Left kidney (tissue), 2 donors: ENCODE measurements around the gene SLC17A5. TPM values are rescaled to one million over a fixed set of nuclear protein-coding genes. Genes with fewer than 3 reads are reported as not detected.
"Not testable (repeated sequence)": the region's sequence is repeated elsewhere in the genome, so short reads cannot be mapped to it uniquely, and the experiment has no call there.

Experiments used
- DNase-seq: peaks from one replicate; pipeline ENCODE4 v3.0.0-alpha.2; 2013
- polyA plus RNA-seq: library from polyadenylated mRNA; unstranded; fragments of 120-200 nt; gene quantifications from one replicate; pipeline ENCODE4 v1.2.1, GENCODE V29; 2013; ENCODE audit not compliant: insufficient read length

SLC17A5 gene
- polyA plus RNA-seq, 1 donor: 23.2 TPM

DNA sequence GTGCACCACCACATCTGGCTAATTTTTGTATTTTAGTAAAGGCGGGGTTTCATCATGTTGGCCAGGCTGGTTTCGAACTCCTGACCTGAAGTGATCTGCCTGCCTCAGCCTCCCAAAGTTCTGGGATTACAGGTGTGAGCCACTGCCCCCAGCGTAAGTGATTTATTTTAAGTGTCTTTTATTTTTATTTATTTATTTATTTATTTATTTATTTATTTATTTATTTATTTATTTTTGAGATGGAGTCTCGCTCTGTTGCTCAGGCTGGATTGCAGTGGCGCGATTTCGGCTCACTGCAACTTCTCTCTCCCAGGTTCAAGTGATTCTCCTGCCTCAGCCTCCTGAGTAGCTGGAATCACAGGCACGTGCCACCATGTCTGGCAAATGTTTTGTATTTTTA lies 30.3 kb downstream of the SLC17A5 start:
- DNase-seq: not testable (repeated sequence)

DNA sequence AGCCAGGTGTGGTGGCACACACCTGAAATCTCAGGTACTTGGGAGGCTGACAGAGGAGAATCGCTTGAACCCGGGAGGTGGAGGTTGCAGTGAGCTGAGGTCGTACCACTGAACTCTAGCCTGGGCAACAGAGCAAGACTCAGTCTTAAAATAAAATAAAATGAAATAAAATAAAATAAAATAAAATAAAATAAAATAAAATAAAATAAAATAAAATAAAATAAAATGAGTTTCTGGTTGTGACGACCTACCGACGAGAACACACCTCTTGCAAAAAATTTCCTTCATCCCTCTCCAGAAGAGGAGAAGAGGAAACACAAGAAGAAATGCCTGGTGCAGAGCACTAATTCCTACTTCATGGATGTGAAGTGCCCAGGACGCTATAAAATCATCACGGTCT lies 35.7 kb downstream of the SLC17A5 start:
- DNase-seq: not testable (repeated sequence)

DNA sequence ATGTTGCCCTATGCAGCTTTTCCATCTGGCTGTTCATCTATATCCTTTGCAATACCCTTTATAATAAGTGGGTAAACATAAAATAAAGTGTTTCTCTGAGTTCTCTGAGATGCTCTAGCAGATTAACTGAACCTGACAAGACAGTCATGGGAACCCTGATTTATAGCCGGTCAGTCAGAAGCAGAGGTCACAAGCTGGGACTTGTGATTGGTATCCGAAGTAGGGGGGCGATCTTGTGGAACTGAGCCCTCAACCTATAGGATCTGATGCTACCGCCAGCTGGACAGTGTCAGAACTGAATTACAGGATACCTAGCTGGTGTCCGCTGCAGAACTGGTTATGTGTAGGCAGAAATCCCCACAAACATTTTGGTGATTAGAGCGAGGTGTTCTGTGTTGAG lies 39.0 kb downstream of the SLC17A5 start:
- DNase-seq: no peak

DNA sequence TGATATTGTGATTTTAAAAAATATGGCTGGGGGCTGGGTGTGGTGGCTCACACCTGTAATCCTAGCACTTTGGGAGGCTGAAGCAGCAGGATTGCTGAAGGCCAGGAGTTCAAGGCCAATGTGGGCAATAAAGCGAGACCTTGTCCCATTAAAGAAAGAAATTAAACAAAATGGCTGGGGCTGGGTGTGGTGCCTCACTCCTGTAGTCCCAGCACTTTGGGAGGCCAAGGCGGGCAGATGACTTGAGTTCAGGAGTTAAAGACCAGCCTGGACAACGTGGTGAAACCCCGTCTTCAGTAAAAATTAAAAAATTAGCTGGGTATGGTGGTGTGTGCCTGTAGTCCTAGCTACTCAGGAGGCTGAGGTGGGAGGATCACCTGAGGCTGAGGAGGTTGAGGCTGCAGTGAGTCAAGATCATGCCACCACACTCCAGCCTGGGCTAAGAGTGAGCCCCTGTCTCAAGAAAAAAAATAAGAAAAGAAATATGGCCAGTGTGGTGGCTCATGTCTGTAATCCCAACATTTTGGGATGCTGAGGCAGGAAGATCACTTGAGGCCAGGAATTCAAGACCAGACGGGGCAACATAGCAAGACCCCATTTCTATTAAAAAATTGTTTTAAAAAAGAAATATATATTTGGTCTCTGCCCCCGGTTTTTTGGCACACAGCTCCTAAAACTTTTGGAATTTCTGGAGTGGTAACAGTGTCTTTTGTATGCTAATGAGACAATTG lies 39.8 kb downstream of the SLC17A5 start:
- DNase-seq: no peak

DNA sequence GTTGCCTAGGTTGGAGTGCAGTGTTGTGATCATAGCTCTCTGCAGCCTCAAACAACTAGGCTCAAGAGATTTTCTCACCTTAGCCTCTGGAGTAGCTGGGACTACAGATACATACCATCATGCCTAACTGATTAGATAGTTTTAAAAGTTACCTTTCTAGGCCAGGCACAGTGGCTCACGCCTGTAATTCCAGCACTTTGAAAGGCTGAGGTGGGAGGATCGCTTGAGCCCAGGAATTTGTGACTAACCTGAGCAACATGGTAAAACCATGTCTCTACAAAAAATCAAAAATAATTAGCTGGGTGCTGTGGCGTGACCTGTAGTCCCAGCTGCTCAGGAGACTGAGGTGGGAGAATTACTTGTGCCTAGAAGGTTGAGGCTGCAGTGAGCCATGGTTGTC lies 41.2 kb downstream of the SLC17A5 start:
- DNase-seq: no peak

DNA sequence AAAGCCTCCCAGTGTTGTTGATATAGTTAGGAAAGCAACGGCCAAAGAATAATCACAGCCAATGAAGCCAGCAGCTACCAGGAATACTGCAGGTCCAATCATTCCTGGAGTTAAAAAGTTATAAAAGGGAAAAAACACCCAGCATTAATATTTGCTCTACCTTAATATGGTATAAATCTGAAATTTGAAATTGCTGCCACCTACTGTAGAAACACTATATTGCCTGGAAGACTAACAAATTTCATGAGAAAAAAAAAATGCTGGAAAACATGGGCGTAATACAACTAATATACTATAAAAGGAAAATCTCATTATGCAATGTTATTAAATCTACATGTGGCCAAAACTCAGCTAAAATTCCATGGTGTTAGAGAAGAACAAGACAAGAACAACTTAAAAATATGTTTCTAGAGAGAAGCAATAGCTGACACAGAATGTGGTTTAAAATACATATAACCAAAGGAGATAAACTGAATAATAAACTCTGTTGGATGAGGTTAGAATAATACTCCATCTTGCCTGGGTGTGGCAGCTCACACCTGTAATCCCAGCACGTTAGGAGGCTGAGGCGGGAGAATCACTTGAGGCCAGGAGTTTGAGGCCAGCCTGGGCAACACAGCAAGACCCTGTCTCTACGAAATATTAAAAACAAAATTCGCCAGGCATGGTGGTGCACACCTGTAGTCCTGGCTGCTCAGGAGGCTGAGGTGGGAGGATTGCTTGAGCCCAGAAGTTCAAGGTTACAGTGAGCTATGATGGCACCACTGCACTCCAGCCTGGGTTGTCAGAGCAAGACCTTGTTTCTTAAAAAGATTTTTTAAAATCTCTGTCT lies 43.1 kb downstream of the SLC17A5 start:
- peak; percentile 51 for DNase-seq

DNA sequence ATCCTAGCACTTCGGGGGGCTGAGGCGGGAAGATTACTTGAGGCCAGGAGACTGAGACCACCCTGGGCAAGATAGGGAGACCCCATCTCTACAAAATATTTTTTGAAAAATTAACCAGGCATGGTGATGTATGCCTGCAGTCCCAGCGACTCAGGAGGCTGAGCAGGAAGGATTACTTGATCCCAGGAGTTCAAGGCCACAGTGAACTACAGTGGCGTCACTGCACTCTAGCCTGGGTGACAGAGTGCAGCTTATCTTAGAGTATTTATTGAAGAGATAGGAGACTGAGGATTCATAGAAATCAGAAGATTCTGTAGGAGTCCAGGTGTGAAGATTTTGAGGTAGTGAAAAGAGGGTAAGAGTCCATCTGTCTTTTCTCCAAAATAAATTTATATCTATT lies 45.0 kb downstream of the SLC17A5 start:
- no peak for DNase-seq

DNA sequence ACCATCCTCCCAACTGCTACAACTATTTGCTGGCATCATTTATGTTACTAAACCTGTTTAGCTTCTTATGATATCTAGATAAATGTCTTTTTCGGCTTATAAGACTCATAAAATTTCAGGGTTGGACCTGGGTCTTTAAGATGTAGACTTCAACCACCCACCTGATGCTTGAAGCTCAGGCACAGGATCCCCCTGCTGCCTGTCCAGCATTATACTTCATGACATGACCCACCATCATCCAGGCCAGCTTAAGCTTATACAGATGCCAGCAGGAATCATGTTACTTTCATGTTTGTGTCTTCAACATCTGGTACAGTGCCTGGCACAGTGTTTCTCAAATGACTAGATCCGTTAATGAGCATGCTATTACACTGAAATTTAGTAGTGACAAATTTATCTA lies 47.4 kb downstream of the SLC17A5 start:
- no peak for DNase-seq

DNA sequence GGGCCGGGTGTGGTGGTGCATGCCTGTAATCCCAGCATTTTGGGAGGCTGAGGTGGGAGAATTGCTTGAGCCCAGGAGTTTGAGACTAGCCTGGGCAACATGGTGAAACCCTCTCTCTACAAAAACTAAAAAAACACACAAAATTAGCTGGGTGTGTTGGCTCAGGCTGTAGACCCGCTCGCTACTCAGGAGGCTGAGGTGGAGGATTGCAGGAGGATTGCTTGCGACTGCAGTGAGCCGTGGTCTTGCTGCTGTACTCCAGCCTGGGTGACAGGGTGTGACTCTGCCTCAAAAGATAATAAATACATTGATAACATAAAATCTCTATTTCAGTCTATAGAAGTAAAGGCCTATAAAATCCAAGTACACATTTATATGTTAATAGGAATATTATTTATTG lies 49.3 kb downstream of the SLC17A5 start:
- no peak for DNase-seq

DNA sequence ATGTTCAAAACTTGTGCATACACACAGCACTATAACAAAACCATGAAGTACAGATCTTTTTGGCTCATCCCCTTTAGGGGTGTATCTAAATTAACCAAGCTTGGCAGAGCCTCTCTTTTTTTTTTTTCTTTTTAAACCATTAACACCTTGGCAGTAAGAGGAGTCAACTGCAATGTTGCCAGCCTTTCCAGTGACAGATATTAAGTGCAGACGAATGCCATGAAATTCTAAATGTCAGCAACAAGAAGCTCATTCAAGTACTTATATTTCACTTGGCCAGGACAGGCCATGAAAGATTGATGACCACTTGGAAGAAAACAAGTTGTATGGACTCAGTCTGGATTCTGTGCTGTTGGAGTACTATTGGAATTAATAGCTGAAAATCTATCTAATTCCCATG lies 49.8 kb downstream of the SLC17A5 start:
- no peak for DNase-seq

DNA sequence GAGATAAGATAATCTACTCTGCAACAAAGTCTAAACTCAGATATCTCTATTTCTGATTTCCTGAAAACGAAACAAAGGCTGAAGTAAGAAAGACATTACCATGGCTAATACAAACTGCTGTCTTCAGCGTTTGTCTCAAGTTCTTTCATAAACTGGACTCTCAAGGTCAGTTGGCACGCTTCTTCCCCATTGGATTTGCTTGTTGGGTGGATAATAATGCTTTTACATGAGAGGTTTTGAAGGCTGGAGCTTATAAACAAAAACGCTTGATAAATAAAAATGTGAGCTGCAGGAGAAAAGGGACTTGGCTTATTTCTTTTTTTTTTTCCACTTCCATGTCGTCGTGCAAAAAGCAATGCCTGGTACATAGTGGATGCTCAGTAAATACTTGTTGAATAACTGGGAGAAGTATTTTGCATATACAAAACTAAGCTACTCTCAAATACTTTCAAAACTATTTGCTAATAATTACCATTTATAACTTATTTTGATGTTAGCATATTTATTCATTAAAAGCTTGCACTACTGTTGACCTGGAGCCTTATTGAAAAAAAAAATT lies 67.3 kb downstream of the SLC17A5 start:
- DNase-seq: no peak

DNA sequence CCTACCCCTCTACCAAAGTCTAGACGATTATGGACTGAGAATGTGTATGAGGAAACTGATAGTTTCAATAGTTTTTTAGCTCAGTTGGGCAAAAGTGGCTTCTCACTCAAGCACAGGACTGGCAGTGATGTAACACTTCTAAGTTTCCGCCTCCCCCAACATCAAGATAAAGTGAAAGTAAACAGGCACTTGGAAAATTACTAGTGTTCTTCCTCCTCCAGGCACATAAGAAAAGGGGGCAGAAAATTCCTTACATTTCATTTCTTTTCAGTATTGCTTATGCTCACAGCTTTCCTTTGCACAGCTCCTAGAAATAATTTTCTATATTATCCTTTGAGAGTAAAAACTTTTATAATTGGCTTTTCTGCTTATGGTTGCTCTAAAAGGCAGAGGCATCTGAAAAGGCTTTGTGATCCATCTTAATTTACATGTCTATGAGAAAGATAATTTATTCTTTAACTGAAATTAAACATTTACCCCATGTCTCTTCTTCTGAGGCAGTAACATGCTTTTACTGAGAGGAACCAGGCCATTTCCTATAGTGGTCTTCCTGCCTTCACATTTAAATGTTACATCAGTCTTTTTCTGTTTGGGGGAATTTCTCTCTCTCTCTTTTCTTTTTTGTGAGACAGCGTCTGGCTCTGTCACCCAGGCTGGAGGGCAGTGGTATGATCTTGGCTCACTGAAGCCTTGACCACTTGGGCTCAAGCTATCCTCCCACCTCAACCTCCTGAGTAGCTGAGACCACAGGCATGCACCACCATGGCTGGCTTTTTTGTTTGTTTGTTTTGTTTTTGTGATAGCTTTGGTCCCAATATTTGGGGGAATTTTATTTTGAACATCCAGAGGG lies 68.0 kb downstream of the SLC17A5 start:
- peak; percentile 80 for DNase-seq

DNA sequence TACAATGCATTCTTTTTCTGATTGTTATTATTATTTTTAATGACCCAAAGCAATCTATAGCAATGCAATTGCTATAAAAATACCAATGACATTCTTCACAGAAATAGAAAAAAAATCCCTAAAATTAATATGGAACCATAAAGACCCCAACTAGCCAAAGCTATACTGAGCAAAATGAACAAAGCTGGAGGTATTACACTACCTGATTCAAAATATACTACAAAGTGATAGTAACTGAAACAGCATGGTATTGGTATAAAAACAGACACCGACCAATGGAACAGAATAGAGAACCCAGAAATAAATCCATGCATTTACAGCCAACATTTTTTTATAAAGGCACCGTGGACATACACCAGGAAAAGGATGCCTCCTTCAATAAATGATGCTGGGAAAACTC lies 72.5 kb downstream of the SLC17A5 start:
- DNase-seq: no peak

DNA sequence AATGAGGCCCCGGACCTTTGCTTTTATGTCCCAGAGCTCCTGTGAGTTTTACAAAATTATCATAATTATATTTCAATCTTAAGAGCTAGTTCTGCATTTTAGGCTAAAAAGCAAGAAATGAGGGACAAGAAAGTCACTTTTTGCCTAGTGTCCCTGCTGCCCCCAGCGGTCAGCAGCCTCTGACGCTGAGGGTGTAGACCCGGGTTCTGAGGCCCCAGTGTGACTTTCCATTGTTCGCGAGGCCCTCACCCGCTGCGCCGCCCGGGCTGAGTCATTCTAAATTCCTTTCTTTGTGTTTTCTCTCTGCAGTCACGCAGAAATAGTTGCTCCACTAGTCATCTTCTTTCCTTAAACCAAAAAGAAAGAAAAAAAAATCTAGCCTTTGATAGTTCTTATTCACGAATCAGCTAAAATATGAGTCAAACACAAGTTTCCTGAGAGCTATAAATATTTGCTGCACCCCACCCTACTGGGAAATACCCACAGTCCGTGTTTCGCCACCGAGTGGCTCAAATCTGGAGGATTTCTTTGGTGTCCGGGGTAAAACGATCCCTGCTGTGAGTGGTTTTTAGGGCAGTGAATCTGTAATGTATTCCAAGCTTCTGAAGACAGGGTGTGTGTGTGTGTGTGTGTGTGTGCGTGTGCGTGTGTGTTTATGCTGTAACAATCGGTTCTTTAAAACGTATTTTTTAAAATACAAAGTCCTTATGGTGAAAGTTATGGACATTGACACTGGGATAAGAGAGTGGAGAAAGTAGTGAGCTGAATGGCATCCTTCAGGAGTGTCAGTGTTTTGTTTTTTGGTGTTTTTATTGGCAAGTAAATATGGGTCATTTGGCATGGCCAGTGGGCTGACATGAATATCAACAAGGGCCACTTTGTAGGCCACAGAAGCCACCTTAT lies 73.3 kb downstream of the SLC17A5 start:
- DNase-seq: peak; percentile 66

DNA sequence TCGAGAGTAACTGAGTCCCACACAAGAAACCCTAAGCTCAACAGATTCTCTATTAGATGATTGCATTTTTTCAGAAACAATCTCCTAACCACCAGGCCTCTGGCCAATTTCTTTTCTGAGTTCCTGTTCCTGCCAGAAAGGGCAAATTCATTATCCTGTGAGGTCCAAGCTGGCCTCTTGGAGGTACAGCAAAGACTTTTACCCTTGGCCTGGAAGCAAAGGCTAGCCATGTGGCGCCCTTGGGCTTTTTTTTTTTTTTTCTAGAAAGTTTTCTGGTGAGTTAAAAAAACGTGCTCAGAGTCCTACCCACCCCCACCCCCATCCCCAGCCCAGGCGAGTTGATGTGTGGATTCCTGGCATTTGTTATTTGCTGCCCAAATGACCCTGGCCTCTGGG lies 73.9 kb downstream of the SLC17A5 start:
- no peak for DNase-seq

DNA sequence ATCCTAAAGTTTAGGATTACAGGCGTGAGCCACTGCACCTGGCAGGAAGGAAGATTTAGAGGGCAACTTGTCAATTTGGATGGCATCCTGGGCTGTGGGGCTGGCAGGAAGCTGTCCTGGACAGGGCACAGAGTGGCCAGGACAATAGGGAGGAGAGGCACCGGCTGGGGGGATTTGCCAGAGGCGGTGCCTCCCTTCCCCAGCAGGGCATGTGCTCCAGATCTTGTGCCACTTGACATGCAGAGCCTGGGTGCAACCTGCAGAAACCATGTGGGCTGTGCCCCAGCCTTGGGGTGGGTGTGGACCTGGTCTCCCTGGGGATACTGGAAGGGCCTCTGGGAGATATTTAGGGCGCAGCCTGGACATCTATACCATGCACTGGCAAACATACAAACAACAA lies 74.4 kb downstream of the SLC17A5 start:
- no peak for DNase-seq

DNA sequence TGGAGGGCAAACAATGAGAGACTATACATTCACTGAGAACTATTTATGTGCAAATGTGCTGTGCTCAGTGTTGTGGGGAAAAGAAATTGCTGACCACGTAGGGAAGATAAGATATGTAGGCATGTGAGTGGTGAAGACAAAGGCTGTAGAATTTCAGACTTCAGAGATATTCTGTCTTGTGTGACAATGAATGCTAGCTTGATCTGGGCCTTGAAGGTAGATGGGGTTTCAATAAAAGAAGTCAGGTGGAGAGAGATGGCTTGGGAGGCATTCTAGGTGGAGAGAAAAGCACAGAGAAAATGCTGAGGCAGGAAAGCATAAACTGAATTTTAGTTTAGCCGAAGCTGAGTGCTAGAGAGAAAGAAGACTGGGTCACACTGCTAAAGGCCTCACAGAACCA lies 76.1 kb downstream of the SLC17A5 start:
- DNase-seq: no peak

DNA sequence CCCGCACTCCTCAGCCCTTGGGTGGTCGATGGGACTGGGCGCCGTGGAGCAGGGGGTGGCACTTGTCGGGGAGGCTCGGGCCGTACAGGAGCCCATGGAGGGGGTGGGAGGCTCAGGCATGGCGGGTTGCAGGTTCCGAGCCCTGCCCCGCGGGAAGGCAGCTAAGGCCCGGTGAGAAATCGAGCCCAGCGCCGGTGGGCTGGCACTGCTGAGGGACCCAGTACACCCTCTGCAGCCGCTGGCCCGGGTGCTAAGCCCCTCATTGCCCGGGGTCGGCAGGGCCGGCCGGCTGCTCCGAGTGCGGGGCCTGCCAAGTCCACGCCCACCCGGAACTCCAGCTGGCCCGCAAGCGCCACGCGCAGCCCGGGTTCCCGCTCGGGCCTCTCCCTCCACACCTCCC lies 81.3 kb downstream of the SLC17A5 start:
- not testable (repeated sequence) for DNase-seq

DNA sequence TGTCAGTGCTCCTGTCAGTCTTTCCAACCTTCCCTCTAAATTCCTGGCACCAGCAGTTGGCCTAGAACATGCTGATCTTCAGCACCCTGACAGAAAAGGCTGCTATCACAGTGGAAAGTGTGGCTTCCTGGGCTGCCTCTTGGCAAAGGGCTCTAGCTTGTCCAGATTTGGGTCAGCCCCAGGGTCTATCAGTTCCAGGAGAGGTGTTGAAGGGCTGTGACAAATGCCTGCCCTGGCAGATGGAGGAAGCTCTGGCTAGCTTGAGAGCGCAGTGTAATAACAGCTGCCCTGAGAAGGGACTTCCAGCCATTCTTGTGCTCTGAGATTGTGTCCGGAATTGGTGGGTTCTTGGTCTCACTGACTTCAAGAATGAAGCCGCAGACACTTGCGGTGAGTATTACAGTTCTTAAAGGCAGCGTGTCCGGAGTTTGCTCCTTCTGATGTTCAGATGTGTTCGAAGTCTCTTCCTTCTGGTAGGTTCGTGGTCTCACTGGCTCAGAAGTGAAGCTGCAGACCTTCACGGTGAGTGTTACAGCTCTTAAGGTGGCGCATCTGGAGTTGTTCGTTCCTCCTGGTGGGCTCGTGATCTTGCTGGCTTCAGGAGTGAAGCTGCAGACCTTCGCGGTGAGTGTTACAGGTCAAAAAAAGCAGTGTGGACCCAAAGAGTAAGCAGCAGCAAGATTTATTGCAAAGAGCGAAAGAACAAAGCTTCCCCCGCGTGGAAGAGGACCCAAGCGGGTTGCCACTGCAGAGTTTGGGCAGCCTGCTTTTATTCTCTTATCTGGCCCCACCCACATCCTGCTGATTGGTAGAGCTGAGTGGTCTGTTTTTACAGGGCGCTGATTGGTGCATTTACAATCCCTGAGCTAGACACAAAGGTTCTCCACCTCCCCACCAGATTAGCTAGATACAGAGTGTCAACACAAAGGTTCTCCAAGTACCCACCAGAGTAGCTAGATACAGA lies 82.3 kb downstream of the SLC17A5 start:
- not testable (repeated sequence) for DNase-seq

DNA sequence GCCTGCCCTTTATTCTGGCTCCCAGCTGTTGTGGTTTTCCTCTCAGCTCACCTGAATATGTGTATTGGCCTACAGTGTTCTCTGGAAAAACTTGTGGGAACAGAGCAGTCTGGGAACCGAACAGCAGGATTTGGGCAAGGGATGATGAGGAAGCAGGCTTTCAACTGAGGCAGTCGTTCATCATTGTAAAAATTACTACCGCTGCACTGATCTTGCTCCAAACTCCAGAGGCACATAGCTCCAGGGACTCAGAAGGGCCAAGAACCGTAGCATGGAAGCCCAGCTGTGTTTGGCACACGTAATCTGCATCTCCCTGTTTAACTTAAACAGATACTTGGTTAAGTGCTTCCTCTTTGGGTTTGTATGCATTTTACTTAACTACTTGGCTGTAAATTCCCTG lies 84.7 kb downstream of the SLC17A5 start:
- no peak for DNase-seq
